ENCODE measurements around the gene CAMK4.
"Not testable (repeated sequence)": the region's sequence is repeated elsewhere in the genome, so short reads cannot be mapped to it uniquely, and the experiment has no call there.

Gene CAMK4

DNA sequence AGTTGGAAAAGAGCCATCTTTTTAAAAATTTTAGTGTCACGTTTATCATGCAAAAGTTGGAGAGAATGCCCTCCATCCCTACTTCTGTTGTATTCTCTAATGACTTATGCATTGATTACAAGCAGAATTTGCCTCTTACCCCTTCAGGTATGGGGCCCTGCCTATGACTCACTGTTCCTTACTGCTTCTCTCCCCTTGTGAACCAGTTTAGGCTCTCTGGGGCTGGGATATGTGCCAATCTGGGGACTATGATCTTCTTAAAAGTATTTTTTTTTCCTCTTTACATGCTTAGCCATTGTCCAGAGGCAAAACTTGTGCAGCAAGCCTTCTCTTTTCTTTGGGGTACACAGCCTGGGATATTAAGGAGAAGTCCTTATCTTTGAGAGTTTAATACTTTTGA lies 37.4 kb downstream of the CAMK4 start:
- DNase-seq, result no peak

DNA sequence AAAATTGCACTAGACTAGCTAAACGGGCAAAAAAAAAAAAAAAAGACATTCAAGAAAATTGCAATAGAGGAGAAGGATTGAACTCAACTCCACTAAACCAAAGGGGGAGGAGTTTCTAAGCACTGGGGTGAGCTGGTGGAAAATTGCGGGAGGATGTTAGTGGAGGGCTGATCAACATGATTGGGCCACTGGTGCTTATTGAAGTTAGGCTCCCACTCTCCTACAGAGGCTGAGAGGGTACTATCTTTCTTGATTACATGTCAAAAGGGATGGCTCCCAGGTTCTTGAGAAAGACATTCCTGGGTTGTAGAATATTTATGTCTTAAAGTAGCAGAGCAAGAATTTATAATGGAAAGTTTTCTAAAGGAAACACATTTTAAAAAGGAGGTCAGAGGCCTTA lies 38.0 kb downstream of the CAMK4 start:
- DNase-seq, result no peak

DNA sequence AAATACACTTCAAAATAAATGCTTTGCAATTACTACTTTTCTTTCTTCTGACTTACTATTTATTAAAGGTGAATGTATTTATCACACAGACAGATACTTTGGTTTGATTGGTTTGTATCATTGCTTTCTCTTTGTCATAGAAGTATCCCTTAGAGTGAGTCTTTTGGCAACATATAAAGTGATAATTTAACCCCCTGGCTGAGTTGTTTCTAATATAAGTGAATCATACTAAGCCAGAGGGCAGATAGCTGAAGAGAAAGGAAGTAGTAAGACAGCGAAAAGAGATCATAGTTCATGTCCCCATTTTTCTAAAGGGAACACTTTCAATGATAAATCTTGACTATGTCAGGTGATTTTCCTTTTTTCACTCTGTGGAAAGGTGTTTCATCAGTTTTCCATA lies 38.6 kb downstream of the CAMK4 start:
- DNase-seq, result no peak

GRCh38 chr5:111266491-111266890 lies 42.3 kb downstream of the CAMK4 start:
- DNase-seq, result no peak

DNA sequence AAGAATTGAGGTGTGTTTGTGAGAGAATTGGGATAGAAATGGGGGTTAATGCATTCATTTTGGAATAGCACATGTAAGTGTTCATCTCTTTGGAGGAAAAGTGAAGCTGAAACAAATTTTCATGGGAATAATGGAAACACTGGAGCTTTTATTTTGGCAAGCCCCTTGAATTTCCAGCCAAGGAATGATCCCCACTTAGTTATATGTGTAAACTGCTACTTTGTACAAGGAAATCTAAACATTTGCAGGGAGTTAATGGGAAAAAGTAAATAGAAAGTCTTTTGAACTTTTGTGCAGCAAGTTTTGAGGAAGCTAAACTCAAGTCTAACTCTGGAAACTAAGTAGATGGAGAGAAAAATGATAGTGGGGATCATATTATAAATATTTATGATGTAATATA lies 44.1 kb downstream of the CAMK4 start:
- no peak for DNase-seq

- DNase-seq, result no peak
These were observed 47.7 kb downstream of the CAMK4 start for GRCh38 chr5:111271885-111272284.

DNA sequence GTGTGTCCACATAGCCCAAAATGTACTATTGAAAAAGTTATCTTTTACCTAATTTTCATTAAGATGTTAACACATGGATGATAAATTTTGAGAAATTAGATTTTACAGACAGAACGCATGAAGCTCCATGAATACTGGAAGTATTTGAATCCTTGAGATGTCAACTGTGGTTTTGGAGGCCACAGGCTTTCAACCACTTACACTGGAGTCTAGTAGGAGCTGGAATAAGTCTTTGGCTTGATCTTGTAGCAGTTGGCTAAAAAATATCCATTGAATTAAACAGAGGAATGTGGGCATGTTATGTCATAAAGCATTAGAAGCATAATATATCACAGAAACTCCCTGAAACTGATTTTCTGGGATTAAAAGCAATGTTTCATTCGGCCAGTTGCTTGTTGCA lies 52.9 kb downstream of the CAMK4 start:
- no peak for DNase-seq

GRCh38 chr5:111278858-111279504 lies 54.8 kb downstream of the CAMK4 start:
- DNase-seq, result no peak

DNA sequence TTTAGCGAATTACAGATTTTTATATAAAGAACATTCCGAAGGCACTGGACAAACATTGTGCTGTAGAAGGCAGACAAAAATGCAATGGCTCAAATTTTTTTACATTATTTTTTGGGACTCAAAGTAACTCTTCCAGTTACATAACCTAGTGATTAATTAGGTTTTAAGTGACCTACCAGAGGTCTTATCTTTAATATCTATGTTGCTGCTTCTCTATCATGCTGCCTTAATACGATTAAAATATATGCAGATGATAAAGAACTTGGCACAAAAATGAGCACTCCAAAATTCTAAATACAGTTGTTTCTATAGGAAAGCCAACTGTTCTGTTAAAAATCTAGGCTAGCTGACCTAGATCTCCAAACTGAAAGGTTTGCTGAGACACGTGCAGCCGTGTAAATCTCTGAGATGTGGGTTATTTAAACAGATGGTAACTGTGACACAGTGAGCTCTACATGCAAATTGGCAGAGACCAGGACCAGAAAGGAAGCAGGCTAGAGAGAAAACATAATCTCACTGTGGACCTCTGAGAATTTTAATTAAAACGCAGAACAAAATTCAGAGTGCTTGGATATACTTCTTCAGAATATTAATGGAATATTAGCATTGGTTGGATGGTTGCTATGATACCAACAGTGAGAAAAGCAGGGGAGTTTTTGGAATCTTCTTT lies 56.2 kb downstream of the CAMK4 start:
- DNase-seq, result no peak

GRCh38 chr5:111282798-111283197 lies 58.6 kb downstream of the CAMK4 start:
- no peak for DNase-seq

- no peak for DNase-seq
These were observed 60.6 kb downstream of the CAMK4 start for GRCh38 chr5:111284825-111285224.

DNA sequence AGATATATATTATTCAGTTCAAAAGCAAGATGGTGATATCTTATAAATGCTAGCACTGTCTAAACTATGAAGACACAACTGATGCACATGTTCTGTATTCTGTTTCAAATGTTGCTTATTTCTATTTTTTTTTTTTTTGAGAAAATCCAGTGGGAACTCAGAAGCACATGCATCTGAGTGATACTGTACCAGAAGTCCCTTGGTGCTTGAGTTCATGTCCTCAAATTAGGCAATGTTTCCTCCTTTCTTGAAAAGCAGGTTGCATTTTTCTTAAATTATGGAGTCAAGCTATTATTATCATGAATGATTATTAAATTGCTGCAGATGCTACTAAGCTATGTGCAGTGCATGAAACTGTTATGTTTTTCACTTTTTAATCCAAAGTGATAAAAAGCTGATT lies 70.4 kb downstream of the CAMK4 start:
- no peak for DNase-seq

DNA sequence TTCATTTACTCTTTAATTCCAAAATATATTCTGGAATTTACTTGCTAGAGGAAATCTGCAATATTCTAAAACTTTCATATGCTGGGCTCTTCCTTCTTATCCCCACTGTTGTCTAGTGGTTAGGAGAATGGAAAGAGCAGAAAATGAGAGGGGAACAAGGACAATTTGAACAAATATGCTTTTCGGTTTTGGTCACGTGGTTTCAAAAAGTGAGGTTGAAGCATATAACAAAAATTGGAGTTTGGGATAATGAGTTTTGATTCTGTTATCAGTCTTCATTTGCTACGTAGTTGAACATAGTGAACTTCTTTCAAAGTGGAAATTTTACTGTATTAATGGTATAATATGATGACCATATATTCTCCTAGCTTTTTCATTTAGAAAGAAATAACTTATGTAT lies 71.5 kb downstream of the CAMK4 start:
- no peak for DNase-seq

- no peak for DNase-seq
These were observed 72.4 kb downstream of the CAMK4 start for GRCh38 chr5:111296570-111296969.

- no peak for DNase-seq
These were observed 74.9 kb downstream of the CAMK4 start for GRCh38 chr5:111299067-111299481.

- DNase-seq, result no peak
These were observed 75.7 kb downstream of the CAMK4 start for GRCh38 chr5:111299831-111300432.

- DNase-seq, result no peak
These were observed 77.1 kb downstream of the CAMK4 start for GRCh38 chr5:111301264-111301663.

GRCh38 chr5:111302043-111302442 lies 77.9 kb downstream of the CAMK4 start:
- not testable (repeated sequence) for DNase-seq

GRCh38 chr5:111308951-111309350 lies 84.8 kb downstream of the CAMK4 start:
- DNase-seq, result no peak

- DNase-seq, result no peak
These were observed 85.2 kb downstream of the CAMK4 start for GRCh38 chr5:111309384-111309783.

GRCh38 chr5:111310711-111311620 lies 86.8 kb downstream of the CAMK4 start:
- no peak for DNase-seq

GRCh38 chr5:111311666-111312065 lies 87.5 kb downstream of the CAMK4 start:
- DNase-seq, result no peak

DNA sequence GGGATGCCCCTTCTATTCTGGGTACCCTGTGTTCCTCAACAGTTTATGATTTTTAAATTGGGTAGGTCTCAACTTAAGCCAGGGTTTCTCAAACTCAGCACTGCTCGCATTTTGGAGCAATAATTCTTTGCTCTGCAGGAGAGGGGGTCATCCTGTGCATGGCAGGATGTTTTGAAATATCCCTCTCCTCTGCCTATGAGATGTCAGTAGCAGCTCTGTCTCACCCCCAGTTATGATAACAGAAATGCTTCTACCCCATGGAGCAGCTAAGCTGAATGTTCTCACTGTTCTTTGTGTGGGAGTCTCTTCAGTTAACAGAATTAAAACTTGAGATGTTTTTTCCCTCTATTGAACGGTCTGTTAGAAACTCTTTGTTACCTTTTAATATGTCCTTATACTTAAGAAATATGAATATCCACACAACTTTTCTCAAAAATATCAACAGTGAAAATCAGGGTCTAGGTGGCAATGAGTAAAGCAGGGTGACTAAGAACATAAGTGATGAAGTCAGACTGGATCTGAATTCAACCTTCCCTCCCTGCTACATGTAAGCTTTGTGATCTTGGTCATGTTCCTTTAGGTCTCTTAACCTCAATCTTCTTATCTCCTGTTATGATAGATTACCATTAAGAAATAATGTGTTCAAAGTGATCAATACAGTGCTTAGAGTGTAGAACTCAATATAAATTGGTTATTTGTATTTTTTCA lies 89.0 kb downstream of the CAMK4 start:
- DNase-seq, result no peak

Data from NCI-H2107 (cell line).